Astrocyte of the spinal cord (primary cell): ENCODE data around the gene TMEM269.
"Not testable (repeated sequence)": the region's sequence is repeated elsewhere in the genome, so short reads cannot be mapped to it uniquely, and the experiment has no call there.

Experiments used
- DNase-seq: peaks from one replicate; pipeline ENCODE4 v3.0.0; 2011; ENCODE audit warnings: low read depth, low spot score
- H3K4me3 ChIP-seq: 2 replicates; pipeline ENCODE4 v1.5.1; 2011; ENCODE audit warnings: low read depth, mild to moderate bottlenecking, low read length, moderate library complexity
- CTCF ChIP-seq: IDR thresholded peaks from 2 replicates; pipeline ENCODE4 v1.5.1; 2012; ENCODE audit warnings: low read depth, mild to moderate bottlenecking, low read length, inconsistent platforms
- in situ Hi-C: cut with HindIII; loops from 2 replicates; pipeline ENCODE4 v1.10.0; 2017; ENCODE audit warnings: low sequenced_read_pairs

Gene TMEM269

GRCh38 chr1:42748021-42748420 is 36.8 kb upstream of the TMEM269 start:
- no peak for DNase-seq
- no peak overlapping the region for H3K4me3 ChIP-seq
- TF ChIP-seq CTCF = no peak
- in situ Hi-C loops = no loop called here

DNA sequence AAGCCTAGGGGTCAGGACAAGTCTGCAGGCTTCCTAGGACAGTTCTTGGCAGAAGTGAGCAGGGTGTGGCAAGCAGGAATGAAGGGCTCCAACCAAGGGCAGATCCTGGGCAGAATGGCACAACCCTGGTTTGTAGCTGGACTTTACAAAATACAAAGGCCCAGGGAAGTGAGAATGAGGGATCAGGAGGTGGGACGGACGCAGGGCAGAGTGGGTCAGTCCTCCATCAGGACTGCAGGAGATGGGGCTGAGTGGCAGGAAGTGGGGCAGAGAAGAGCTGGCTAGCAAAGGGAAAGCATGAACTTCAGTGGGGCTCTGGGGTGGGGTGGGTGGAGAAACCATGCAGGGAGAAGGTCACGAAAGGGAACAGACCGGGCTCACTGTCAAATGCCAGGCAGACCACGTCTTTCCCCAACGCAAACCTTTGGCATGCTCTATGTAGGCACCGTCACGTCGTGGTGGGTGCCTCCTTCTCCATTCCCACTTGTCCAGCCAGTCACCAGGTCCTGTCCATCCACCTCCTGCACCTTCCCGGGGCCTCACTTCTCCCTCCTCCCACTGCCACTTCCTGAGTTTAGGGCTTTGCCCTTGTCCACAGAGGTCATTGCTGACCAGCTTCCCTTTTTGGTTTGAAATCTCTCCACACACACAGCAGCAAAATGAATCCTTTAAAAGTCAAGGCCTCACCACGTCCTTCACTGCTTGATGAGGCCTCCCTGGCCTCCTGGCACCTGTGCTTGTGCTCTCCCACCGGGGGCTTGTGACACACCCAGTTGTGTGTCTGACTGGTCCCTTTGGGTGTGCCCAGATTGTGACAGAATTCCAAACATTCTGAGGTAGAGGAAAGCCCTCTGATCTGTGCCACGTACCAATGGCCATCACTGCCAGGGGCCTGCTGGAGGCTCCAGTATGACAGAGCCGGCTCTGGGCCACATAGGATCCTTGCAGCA is 36.1 kb upstream of the TMEM269 start:
- H3K4me3 ChIP-seq = no peak overlapping the region
- DNase-seq = no peak
- no peak for TF ChIP-seq CTCF
- in situ Hi-C loops = no loop called here

GRCh38 chr1:42750041-42750440 is 34.8 kb upstream of the TMEM269 start:
- no peak for DNase-seq
- in situ Hi-C loops = no loop called here
- H3K4me3 ChIP-seq = no peak overlapping the region
- no peak for TF ChIP-seq CTCF

DNA sequence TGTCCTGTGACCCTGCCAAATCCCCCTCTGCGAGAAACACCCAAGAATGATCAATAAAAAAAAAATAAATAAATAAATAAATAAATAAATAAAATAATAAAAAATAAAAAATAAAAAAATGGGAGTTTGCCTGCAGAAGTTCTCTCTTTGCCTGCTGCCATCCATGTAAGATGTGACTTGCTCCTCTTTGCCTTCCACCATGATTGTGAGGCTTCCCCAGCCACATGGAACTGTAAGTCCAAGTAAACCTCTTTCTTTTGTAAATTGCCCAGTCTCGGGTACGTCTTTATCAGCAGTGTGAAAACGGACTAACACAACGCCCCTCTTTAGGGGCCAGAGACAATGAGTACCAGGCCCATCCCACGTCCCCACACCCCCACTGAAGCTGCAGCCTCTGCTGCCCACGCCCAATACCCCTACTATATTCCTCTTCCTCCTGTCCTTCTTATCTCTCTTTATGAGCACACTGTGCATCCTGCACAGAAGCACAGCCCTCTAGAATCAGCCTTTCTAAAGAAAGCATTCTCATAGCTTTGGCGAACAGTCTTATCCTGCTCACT is 33.2 kb upstream of the TMEM269 start:
- in situ Hi-C loops, DNase-seq, H3K4me3 ChIP-seq: not testable (repeated sequence)

DNA sequence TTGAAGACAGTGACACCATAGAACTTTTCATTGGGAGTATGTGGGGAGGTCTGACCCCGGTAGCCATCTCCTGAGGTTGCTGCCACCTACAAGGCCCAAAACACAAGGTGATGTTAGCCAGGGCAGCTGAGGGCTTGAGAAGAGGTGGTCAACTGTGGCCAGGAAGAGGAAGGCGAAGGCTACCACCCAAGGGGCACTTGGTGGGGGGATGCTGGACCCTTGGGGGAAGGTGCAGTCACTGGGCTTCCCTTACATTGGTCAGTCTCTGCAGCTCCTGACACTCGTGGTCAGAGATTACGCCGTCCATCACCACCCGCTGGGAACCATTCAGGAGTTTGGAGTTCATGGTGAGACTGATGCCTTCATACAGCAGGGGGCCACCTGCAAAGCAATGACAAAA is 32.5 kb upstream of the TMEM269 start:
- no peak for TF ChIP-seq CTCF
- in situ Hi-C loops = no loop called here
- H3K4me3 ChIP-seq = no peak overlapping the region
- DNase-seq = no peak

- H3K4me3 ChIP-seq = no peak overlapping the region
- DNase-seq = peak; percentile 28
- TF ChIP-seq CTCF = no peak
- in situ Hi-C loops = no loop called here
These were observed 31.7 kb upstream of the TMEM269 start for GRCh38 chr1:42753070-42753469.
